Suprapubic skin (tissue), 3 donors: ENCODE results near the gene DSC2.

Source experiments
- EP300 ChIP-seq: sonication (generic); formaldehyde crosslinking; IDR thresholded peaks from one replicate; pipeline ENCODE4 v1.6.1; 2017; ENCODE audit warnings: antibody characterized with exemption
- TF ChIP-seq, protein P1 (sequence below), 2 donors: fragments of 200-600 bp in 1 of 2; fragments of 450-650 bp in 1 of 2; sonication (generic) in 1 of 2; IDR thresholded peaks; one replicate each; pipeline ENCODE4 v1.5.1; 2016 to 2019; ENCODE audit warnings: antibody characterized with exemption in 2 of 2, mild to moderate bottlenecking in 1 of 2, moderate library complexity in 1 of 2

DNA sequence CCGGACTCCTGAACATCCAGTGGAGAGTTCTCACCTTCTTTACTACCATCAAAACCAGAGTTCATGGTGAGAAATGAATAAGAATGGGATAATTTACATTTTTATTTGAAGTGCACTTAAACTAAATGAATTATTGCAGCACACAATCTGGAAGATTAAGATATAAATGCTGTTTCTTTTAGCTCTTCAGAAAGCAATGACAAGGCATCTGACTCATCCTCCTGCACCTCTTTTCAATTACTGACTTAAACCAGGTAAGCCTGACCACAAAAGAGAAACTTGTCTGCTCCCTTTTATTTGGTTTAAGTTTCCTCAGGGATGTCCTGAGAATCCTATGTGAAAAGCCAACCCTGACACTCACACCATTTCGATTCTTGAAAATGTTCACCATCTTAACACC lies 720 bp upstream of the DSC2 start:
- TF ChIP-seq EP300, result no peak
- TF ChIP-seq, protein P1, sequence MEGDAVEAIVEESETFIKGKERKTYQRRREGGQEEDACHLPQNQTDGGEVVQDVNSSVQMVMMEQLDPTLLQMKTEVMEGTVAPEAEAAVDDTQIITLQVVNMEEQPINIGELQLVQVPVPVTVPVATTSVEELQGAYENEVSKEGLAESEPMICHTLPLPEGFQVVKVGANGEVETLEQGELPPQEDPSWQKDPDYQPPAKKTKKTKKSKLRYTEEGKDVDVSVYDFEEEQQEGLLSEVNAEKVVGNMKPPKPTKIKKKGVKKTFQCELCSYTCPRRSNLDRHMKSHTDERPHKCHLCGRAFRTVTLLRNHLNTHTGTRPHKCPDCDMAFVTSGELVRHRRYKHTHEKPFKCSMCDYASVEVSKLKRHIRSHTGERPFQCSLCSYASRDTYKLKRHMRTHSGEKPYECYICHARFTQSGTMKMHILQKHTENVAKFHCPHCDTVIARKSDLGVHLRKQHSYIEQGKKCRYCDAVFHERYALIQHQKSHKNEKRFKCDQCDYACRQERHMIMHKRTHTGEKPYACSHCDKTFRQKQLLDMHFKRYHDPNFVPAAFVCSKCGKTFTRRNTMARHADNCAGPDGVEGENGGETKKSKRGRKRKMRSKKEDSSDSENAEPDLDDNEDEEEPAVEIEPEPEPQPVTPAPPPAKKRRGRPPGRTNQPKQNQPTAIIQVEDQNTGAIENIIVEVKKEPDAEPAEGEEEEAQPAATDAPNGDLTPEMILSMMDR (IDR thresholded peaks at IDR 0.05), result no peak
